ENCODE results near the gene ORMDL1. TPM values are rescaled to one million over a fixed set of nuclear protein-coding genes. Genes with fewer than 3 reads are reported as not detected.
A peak's percentile ranks its signal among the peaks of the same experiment; 100 is the strongest.

Gene ORMDL1
- total RNA-seq, 1 experiment from 2014 or later = 287 TPM

DNA sequence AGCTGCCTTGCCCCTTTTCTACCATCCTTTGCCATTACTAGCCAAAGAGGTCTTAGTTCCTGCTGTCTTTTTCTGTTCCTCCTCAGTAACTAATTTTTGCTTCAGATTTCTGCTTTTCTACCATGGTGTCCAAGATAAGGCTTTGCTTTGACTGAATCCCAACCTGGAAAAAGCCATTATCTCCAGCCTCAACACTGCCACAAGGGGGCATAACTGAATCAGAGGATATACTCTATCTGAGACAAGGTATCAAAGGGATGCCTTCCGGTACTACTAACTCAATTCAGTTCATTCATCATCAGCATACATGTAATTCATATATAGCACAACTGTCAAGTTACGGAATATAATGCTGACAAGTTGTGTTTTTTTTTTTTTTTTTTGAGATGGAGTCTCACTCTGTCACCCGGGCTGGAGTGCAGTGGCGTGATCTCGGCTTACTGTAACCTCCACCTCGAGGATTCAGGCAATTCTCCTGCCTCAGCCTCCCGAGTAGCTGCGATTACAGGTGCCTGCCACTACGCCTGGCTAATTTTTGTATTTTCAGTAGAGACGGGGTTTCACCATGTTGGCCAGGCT, 33.0 kb downstream of the ORMDL1 start:
- Histone ChIP-seq H3K9me3 (replicated peaks) (no peaks in the 10 kb centered on the region), H3K27me3 (no peaks in the 10 kb centered on the region), H3K36me3 (peaks cover 49% of the 10 kb centered on the region), H3K4me3 (no peak overlapping the region), H3K27ac (no peak overlapping the region), H3K4me1 (no peaks in the 10 kb centered on the region)
- peak; percentile 69 to 89 for DNase-seq

GRCh38 chr2:189729430-189729829, 54.7 kb downstream of the ORMDL1 start:
- Histone ChIP-seq H3K27me3 (no peaks in the 10 kb centered on the region), H3K4me1 (no peaks in the 10 kb centered on the region), H3K4me3 (no peak overlapping the region), H3K9me3 (replicated peaks) (no peaks in the 10 kb centered on the region), H3K27ac (no peak overlapping the region), H3K36me3 (no peaks in the 10 kb centered on the region)
- DNase-seq = no peak

DNA sequence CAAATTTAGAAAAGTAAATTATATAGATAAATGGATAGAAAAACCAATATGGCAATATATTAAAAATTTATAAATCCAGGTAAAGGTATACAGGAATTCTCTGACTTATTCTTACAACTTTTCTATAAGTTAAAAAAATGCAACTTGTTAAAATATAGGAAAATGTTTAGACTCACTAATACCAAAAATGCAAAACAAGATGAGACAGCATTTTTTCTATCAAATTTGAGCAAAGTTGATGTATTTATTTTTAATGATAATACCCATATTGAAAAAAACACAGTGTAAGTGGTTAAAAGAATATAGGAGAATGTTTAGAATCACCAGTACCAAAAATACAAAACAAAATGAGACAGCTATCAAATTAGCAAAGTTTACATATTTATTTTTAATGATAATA, 57.3 kb downstream of the ORMDL1 start:
- no peak overlapping the region for H3K27ac ChIP-seq
- H3K4me1 ChIP-seq = no peaks in the 10 kb centered on the region
- H3K36me3 ChIP-seq = no peaks in the 10 kb centered on the region
- no peak overlapping the region for H3K4me3 ChIP-seq
- no peaks in the 10 kb centered on the region for H3K27me3 ChIP-seq
- no peaks in the 10 kb centered on the region for H3K9me3 ChIP-seq (replicated peaks)
- DNase-seq = no peak

DNA sequence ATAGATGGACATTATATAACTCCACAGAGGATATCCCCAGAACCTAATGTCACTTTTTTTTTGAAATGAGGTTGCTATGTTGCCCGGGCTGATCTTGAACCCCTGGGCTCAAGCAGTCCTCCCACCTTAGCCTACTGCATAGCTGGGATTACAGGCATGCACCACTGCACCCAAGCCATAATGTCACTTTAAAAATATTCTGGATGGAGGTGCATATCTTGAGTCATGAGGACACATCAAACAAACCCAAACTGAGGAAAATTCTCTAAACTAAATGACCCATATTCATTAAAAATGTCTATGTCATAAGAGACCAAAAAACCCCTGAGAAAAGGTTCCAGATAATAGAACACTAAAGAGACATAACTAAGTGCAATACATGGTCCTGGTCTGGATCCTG, 57.9 kb downstream of the ORMDL1 start:
- no peak overlapping the region for H3K27ac ChIP-seq
- H3K4me1 ChIP-seq = no peaks in the 10 kb centered on the region
- no peak for DNase-seq
- H3K27me3 ChIP-seq = no peaks in the 10 kb centered on the region
- no peak overlapping the region for H3K4me3 ChIP-seq
- H3K36me3 ChIP-seq = no peaks in the 10 kb centered on the region
- H3K9me3 ChIP-seq (replicated peaks) = no peaks in the 10 kb centered on the region

DNA sequence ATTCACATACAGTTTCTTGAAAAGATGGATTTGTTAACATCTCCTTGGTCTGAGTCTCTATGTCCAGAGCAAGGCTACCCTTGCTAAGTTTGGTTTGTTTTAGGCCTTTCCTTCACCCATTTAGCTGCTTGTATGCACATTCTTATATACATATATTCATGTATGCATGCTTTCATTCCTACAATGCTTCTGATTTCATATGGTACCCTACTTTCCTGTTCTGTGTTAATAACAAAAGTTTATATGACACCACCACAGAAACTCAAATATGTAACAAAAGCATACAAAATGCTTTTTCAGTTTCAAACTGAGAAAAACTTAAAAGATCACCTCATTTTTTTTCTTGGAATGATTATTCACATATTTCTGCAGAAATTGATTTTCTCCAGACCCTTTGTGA, 60.9 kb downstream of the ORMDL1 start:
- no peaks in the 10 kb centered on the region for H3K4me1 ChIP-seq
- H3K9me3 ChIP-seq (replicated peaks) = no peaks in the 10 kb centered on the region
- H3K36me3 ChIP-seq = no peaks in the 10 kb centered on the region
- no peak overlapping the region for H3K27ac ChIP-seq
- DNase-seq = no peak
- H3K27me3 ChIP-seq = no peaks in the 10 kb centered on the region
- no peak overlapping the region for H3K4me3 ChIP-seq

Other genes starting within 250 kb of the ORMDL1 start
- gene SLC40A1, start 203.6 kb downstream of the ORMDL1 start, total RNA-seq (2014; rRNA removed; shearing (Covaris generic)) = 44.9 and 48.3 TPM in 2 replicates
- gene ASNSD1, start 122.9 kb downstream of the ORMDL1 start, total RNA-seq (2014; rRNA removed; shearing (Covaris generic)) = 165 and 177 TPM in 2 replicates
- 9.5 and 13.5 TPM in 2 replicates for gene ANKAR, start 109.7 kb downstream of the ORMDL1 start, total RNA-seq (2014; rRNA removed; shearing (Covaris generic))
- 53.3 and 56.1 TPM in 2 replicates for gene OSGEPL1, start 21.5 kb downstream of the ORMDL1 start, total RNA-seq (2014; rRNA removed; shearing (Covaris generic))
- gene PMS1, start 111 bp upstream of the ORMDL1 start, total RNA-seq (2014; rRNA removed; shearing (Covaris generic)) = 80.5 and 83.0 TPM in 2 replicates